ENCODE data around the gene ARHGAP9.
"Not testable (repeated sequence)": the region's sequence is repeated elsewhere in the genome, so short reads cannot be mapped to it uniquely, and the experiment has no call there.

Gene ARHGAP9

DNA sequence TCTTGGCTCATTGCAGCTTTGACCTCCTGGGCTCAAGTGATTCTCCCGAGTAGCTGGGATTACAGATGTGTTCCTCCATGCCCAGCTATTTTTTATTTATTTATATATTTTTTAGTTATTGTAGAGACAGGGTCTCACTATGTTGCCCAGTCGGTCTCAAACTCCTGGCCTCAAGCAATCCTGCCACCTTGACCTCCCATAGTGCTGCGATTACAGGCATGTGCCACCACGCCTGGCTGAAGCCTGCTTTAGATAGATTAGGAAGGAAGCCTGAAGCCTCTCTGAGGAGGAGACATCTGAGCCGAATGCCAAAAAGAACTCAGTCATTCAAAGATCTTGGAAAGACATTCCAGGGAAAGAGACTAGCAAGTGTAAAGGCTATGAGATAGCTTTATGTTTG, 34.9 kb downstream of the ARHGAP9 start:
- no peak for TF ChIP-seq Cebpa-rat (IDR thresholded peaks at IDR 0.05)
- no peaks in the 10 kb centered on the region for H4K20me1 ChIP-seq
- no peak overlapping the region for H3K9ac ChIP-seq
- H3K4me1 ChIP-seq: no peaks in the 10 kb centered on the region
- no peaks in the 10 kb centered on the region for H3K36me3 ChIP-seq
- no peak overlapping the region for H3K4me3 ChIP-seq
- H3K27ac ChIP-seq: no peak overlapping the region
- H3K4me2 ChIP-seq: no peak overlapping the region
- H3K27me3 ChIP-seq: no peaks in the 10 kb centered on the region
- H3K9me3 ChIP-seq: peaks cover 17% of the 10 kb centered on the region; the same call in 1 of the 2 replicates

DNA sequence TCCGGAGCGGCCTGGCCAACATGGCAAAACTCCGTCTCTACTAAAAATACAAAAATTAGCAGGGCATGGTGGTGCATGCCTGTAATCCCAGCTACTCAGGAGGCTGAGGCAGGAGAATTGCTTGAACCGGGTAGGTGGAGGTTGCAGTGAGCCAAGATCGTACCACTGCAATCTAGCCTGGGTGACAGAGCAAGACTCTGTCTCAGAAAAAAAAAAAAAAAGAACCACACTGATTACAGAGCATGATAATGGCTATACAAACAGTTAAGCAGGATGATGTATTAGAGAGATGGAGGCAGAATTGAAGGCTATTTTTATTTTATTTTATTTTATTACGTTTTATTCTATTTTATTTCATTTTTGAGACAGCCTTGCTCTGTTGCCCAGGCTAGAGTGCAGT, 35.3 kb downstream of the ARHGAP9 start:
- H3K4me3 ChIP-seq, H3K4me1 ChIP-seq, H3K27ac ChIP-seq, H3K27me3 ChIP-seq, H3K36me3 ChIP-seq, H3K4me2 ChIP-seq, H4K20me1 ChIP-seq, H3K9ac ChIP-seq: not testable (repeated sequence)
- peaks cover 17% of the 10 kb centered on the region; the same call in 1 of the 2 replicates for H3K9me3 ChIP-seq

DNA sequence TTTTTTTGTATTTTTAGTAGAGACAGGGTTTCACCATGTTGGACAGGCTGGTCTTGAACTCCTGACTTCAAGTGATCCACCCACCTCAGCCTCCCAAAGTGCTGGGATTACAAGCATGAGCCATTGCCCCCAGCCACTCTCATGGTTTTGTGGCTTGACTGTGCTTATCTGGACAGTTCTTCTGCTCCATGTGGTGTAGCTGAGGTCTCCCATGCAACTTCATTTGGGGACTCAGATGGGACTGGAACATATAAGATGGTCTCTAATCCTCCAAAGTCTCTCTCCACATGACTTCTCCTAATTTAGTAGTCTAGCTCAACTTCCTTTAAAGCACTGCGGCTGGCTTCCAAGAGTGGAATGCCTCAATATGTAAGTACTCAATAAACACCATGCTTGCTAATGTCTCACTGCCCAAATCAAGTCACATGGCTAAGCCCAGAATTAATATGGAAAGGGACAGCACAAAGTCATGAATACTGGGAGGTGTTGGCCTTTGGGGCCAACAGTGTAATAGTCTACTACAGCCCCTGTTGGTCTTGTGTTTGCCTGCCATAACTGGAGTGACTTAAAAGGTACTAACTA, 37.7 kb downstream of the ARHGAP9 start:
- no peak overlapping the region for H3K4me3 ChIP-seq
- TF ChIP-seq Cebpa-rat (IDR thresholded peaks at IDR 0.05): no peak
- H4K20me1 ChIP-seq: no peaks in the 10 kb centered on the region
- H3K4me2 ChIP-seq: no peak overlapping the region
- H3K36me3 ChIP-seq: no peaks in the 10 kb centered on the region
- H3K4me1 ChIP-seq: no peaks in the 10 kb centered on the region
- no peak overlapping the region for H3K27ac ChIP-seq
- H3K9ac ChIP-seq: no peak overlapping the region
- peaks cover 17% of the 10 kb centered on the region; the same call in 1 of the 2 replicates for H3K9me3 ChIP-seq
- H3K27me3 ChIP-seq: no peaks in the 10 kb centered on the region

DNA sequence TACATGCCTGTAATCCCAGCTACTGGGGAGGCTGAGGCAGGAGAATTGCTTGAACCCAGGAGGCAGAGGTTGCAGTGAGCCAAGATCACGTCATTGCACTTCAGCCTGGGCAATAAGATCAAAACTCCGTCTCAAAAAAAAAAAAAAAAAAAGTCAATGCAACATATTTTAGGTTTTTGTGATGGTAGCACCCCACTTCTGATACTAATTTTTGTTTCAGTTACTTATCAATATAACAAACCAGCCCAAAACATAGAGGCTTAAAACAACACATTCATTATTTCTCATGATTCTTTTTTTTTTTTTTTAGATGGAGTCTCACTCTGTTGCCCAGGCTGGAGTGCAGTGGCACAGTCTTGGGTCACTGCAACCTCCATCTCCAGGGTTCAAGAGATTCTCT, 38.3 kb downstream of the ARHGAP9 start:
- not testable (repeated sequence) for H3K4me2 ChIP-seq, H3K27me3 ChIP-seq, H3K36me3 ChIP-seq, H4K20me1 ChIP-seq, H3K4me1 ChIP-seq, H3K27ac ChIP-seq, H3K4me3 ChIP-seq, H3K9ac ChIP-seq
- H3K9me3 ChIP-seq: peaks cover 17% of the 10 kb centered on the region; the same call in 1 of the 2 replicates

DNA sequence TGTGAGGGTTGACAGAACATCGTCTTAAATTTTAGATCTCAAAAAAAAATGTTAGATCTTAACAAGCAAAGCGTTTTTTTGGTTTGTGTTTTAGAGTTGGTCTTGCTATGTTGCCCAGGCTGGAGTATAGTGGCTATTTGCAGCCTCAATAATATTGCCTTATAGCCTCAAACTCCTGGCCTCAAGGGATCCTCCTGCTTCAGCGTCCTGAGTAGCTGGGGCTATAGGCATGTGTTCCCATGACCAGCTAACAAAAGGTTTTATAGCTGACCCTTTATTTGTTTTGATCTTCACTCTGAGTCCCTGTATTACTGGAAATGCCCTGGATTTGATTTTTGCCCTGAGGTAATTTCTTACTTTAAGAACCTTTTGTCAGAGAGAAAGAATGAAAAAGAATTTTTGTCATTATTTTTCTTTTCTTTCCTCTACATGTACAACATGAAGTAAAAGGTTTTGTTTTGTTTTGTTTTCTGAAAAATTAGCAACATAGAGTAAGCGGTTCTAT, 39.9 kb downstream of the ARHGAP9 start:
- no peaks in the 10 kb centered on the region for H3K27me3 ChIP-seq
- no peak overlapping the region for H3K27ac ChIP-seq
- H4K20me1 ChIP-seq: no peaks in the 10 kb centered on the region
- H3K4me1 ChIP-seq: peaks cover 10% of the 10 kb centered on the region
- H3K4me2 ChIP-seq: no peak overlapping the region
- H3K9me3 ChIP-seq: peaks cover 17% of the 10 kb centered on the region; the same call in 1 of the 2 replicates
- no peak for TF ChIP-seq Cebpa-rat (IDR thresholded peaks at IDR 0.05)
- H3K9ac ChIP-seq: no peak overlapping the region
- H3K36me3 ChIP-seq: no peaks in the 10 kb centered on the region
- no peak overlapping the region for H3K4me3 ChIP-seq

DNA sequence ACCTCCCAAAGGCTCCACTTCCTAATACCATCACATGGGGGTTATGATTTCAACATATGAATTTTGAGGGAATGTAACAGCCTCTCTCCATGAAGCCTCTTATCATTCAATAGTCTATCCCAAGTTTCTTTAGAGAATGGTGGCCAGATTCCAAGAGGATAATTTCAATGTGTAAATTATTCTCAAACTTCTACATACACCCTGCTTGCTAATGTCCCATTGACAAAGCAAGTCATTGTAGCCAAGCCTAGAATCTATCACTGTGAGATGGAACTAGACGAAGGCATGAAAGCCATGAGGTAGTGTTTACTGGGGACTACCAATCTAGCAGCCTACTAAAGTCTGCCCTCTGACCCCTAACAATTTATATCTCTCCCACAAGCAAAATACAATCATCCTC, 41.3 kb downstream of the ARHGAP9 start:
- TF ChIP-seq Cebpa-rat (IDR thresholded peaks at IDR 0.05): no peak
- Histone ChIP-seq H3K27me3 (no peaks in the 10 kb centered on the region), H3K27ac (no peak overlapping the region), H3K9ac (no peak overlapping the region), H3K36me3 (no peaks in the 10 kb centered on the region), H4K20me1 (no peaks in the 10 kb centered on the region), H3K4me2 (no peak overlapping the region), H3K4me3 (no peak overlapping the region), H3K9me3 (peaks cover 17% of the 10 kb centered on the region; the same call in 1 of the 2 replicates), H3K4me1 (peaks cover 18% of the 10 kb centered on the region)

GRCh38 chr12:57435293-57435692, 44.4 kb downstream of the ARHGAP9 start:
- Histone ChIP-seq H3K9ac (peak overlapping the region; percentile 32; the same call in 1 of the 2 replicates), H3K4me1 (peaks cover 27% of the 10 kb centered on the region), H3K4me3 (no peak overlapping the region), H4K20me1 (no peaks in the 10 kb centered on the region), H3K9me3 (no peaks in the 10 kb centered on the region), H3K27ac (0 out of 2 replicates have a peak overlapping the region, but pooled peaks have one; percentile 42), H3K36me3 (no peaks in the 10 kb centered on the region), H3K27me3 (no peaks in the 10 kb centered on the region), H3K4me2 (peak overlapping the region; percentile 39)
- TF ChIP-seq Cebpa-rat (IDR thresholded peaks at IDR 0.05): no peak

DNA sequence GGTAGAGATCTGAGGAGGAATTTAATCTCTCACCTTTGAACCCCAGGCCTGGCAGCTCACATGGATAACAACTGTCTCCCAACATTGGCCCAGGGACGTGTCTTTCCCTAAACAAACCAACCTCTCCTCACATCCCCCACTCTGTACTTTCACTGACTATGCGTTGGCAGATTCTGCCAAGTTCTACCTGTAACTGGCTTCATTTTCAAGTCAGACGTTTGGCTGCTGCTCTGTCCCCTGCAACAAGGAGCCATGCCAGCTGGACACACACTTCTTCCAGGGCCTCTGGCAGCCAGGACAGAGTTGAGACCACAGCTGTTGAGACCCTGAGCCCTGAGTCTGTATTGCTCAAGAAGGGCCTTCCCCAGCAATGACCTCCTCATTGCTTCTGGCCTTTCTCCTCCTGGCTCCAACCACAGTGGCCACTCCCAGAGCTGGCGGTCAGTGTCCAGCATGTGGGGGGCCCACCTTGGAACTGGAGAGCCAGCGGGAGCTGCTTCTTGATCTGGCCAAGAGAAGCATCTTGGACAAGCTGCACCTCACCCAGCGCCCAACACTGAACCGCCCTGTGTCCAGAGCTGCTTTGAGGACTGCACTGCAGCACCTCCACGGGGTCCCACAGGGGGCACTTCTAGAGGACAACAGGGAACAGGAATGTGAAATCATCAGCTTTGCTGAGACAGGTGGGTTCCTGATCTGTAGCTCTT, 45.0 kb downstream of the ARHGAP9 start, which contains the start of gene INHBC:
Gene INHBC, plus strand, starts transcription at position 268 of the 707 bp plus-strand sequence. Its CDS starts 103 bp downstream, at position 371.
- TF ChIP-seq Cebpa-rat (IDR thresholded peaks at IDR 0.05): no peak
- H4K20me1 ChIP-seq: no peaks in the 10 kb centered on the region
- peak within 1 kb of the TSS; percentile 39 for H3K4me2 ChIP-seq
- no peaks in the 10 kb centered on the region for H3K27me3 ChIP-seq
- H3K27ac ChIP-seq: 0 out of 2 replicates have a peak within 1 kb of the TSS, but pooled peaks have one; percentile 42
- H3K4me1 ChIP-seq: peaks cover 27% of the 10 kb centered on the region
- H3K9ac ChIP-seq: peak within 1 kb of the TSS; percentile 32; the same call in 1 of the 2 replicates
- no peaks in the 10 kb centered on the region for H3K36me3 ChIP-seq
- H3K4me3 ChIP-seq: no peak within 1 kb of the TSS
- H3K9me3 ChIP-seq: no peaks in the 10 kb centered on the region

GRCh38 chr12:57433370-57433769, 46.3 kb downstream of the ARHGAP9 start:
- no peak overlapping the region for H3K27ac ChIP-seq
- no peaks in the 10 kb centered on the region for H3K9me3 ChIP-seq
- peaks cover 39% of the 10 kb centered on the region for H3K4me1 ChIP-seq
- TF ChIP-seq Cebpa-rat (IDR thresholded peaks at IDR 0.05): no peak
- H3K4me2 ChIP-seq: no peak overlapping the region
- H3K27me3 ChIP-seq: no peaks in the 10 kb centered on the region
- H4K20me1 ChIP-seq: no peaks in the 10 kb centered on the region
- no peak overlapping the region for H3K9ac ChIP-seq
- no peaks in the 10 kb centered on the region for H3K36me3 ChIP-seq
- H3K4me3 ChIP-seq: no peak overlapping the region

GRCh38 chr12:57431654-57432188, 47.9 kb downstream of the ARHGAP9 start:
- Histone ChIP-seq H3K27me3 (no peaks in the 10 kb centered on the region), H3K4me3 (peak overlapping the region; percentile 74), H3K9me3 (no peaks in the 10 kb centered on the region), H3K4me1 (peaks cover 40% of the 10 kb centered on the region), H4K20me1 (no peaks in the 10 kb centered on the region), H3K4me2 (peak overlapping the region; percentile 80), H3K36me3 (no peaks in the 10 kb centered on the region), H3K9ac (peak overlapping the region; percentile 88; the same call in 1 of the 2 replicates), H3K27ac (peak overlapping the region; percentile 94)
- no peak for TF ChIP-seq Cebpa-rat (IDR thresholded peaks at IDR 0.05)

Data from BLaER1 (cell line).